Ramos (cell line): ENCODE data around the gene RABGEF1.
"Not testable (repeated sequence)": the region's sequence is repeated elsewhere in the genome, so short reads cannot be mapped to it uniquely, and the experiment has no call there.

Experiments used
- in situ Hi-C: fragments of 300-500 bp; cut with MboI; formaldehyde crosslinking; loops from one replicate; pipeline ENCODE4 v1.14.3; 2022; ENCODE audit warnings: low sequenced_read_pairs; ENCODE audit not compliant: unreplicated experiment

Gene RABGEF1

GRCh38 chr7:66763633-66764355 lies 23.3 kb downstream of the RABGEF1 start:
- in situ Hi-C loops, result not testable (repeated sequence)

GRCh38 chr7:66764905-66765304 lies 24.4 kb downstream of the RABGEF1 start:
- in situ Hi-C loops, result not testable (repeated sequence)

GRCh38 chr7:66765322-66766025 lies 24.9 kb downstream of the RABGEF1 start:
- in situ Hi-C loops, result not testable (repeated sequence)

GRCh38 chr7:66766041-66766440 lies 25.5 kb downstream of the RABGEF1 start:
- in situ Hi-C loops, result no loop called here

GRCh38 chr7:66767486-66767885 lies 27.0 kb downstream of the RABGEF1 start:
- in situ Hi-C loops, result not testable (repeated sequence)

- in situ Hi-C loops, result no loop called here
Observed at GRCh38 chr7:66768865-66769832, 28.6 kb downstream of the RABGEF1 start.

- in situ Hi-C loops, result no loop called here
Observed at GRCh38 chr7:66769833-66770512, 29.4 kb downstream of the RABGEF1 start.

GRCh38 chr7:66771795-66772194 lies 31.3 kb downstream of the RABGEF1 start:
- in situ Hi-C loops, result no loop called here

GRCh38 chr7:66773744-66774143 lies 33.2 kb downstream of the RABGEF1 start:
- in situ Hi-C loops, result not testable (repeated sequence)

- in situ Hi-C loops, result not testable (repeated sequence)
Observed at GRCh38 chr7:66776383-66776782, 35.9 kb downstream of the RABGEF1 start.

GRCh38 chr7:66776800-66777442 lies 36.4 kb downstream of the RABGEF1 start:
- in situ Hi-C loops, result no loop called here

GRCh38 chr7:66778201-66778600 lies 37.7 kb downstream of the RABGEF1 start:
- in situ Hi-C loops, result no loop called here

GRCh38 chr7:66779669-66780409 lies 39.3 kb downstream of the RABGEF1 start:
- in situ Hi-C loops, result no loop called here

- in situ Hi-C loops, result no loop called here
Observed at GRCh38 chr7:66781408-66782090, 41.0 kb downstream of the RABGEF1 start.

GRCh38 chr7:66782875-66783274 lies 42.3 kb downstream of the RABGEF1 start:
- in situ Hi-C loops, result not testable (repeated sequence)

- in situ Hi-C loops, result not testable (repeated sequence)
Observed at GRCh38 chr7:66783887-66784595, 43.5 kb downstream of the RABGEF1 start.

GRCh38 chr7:66790196-66790595 lies 49.7 kb downstream of the RABGEF1 start:
- in situ Hi-C loops, result no loop called here

GRCh38 chr7:66790725-66791124 lies 50.2 kb downstream of the RABGEF1 start:
- in situ Hi-C loops, result no loop called here
